K562 (cell line): ENCODE results near the gene LRRC74B. TPM values are rescaled to one million over a fixed set of nuclear protein-coding genes. Genes with fewer than 3 reads are reported as not detected.
A peak's percentile ranks its signal among the peaks of the same experiment; 100 is the strongest.

Experiments used
- CHD4 ChIP-seq: fragments of 200-600 bp; sonication (generic); IDR thresholded peaks from 3 replicates; pipeline ENCODE4 v1.6.1; 2012; ENCODE audit warnings: low read depth, mild to moderate bottlenecking, mixed read lengths, low read length, inconsistent platforms; ENCODE audit not compliant: insufficient read depth, insufficient replicate concordance, poor library complexity, severe bottlenecking
- E2F6 ChIP-seq, 2 experiments: IDR thresholded peaks; 2 replicates each; pipeline ENCODE4 v1.6.1; 2011; ENCODE audit warnings: borderline replicate concordance in 1 of 2, control low read depth in 1 of 2, low read depth in 1 of 2, low read length in 1 of 2, mild to moderate bottlenecking in 1 of 2, mixed read lengths in 1 of 2, moderate library complexity in 1 of 2; ENCODE audit not compliant: insufficient read depth in 1 of 2, insufficient read length in 1 of 2, poor library complexity in 1 of 2, severe bottlenecking in 1 of 2; ENCODE audit errors: extremely low read depth in 1 of 2
- GTF2F1 ChIP-seq: IDR thresholded peaks from 2 replicates; pipeline ENCODE4 v1.6.1; 2011; ENCODE audit warnings: low read depth, low read length, improper control_type of control experiment
- HMGXB4 ChIP-seq: sonication (generic); formaldehyde crosslinking; IDR thresholded peaks from 2 replicates; pipeline ENCODE4 v1.8.1; 2023; ENCODE audit warnings: mild to moderate bottlenecking, missing genetic modification reagents
- MCM2 ChIP-seq: fragments of 450-650 bp; IDR thresholded peaks from 2 replicates; pipeline ENCODE4 v1.6.1; 2017; ENCODE audit warnings: low read depth, mild to moderate bottlenecking
- PRMT5 ChIP-seq: sonication (generic); formaldehyde crosslinking; IDR thresholded peaks from 2 replicates; pipeline ENCODE4 v1.5.0; 2020; ENCODE audit warnings: missing genetic modification reagents
- ZNF212 ChIP-seq: fragments of 450-650 bp; formaldehyde crosslinking; IDR thresholded peaks from 2 replicates; pipeline ENCODE4 v1.4.0; 2020; ENCODE audit warnings: mild to moderate bottlenecking
- polyA plus RNA-seq, 8 experiments: library from polyadenylated mRNA; depleted of rRNA in 4 of 8; stranded (reverse) in 5 of 8; unstranded in 3 of 8; fragments of >200 nt; fragmentation: Nextera tagmentation in 2 of 8; fragmentation: Illumina TruSeq in 1 of 8; extraction: Ambion mirVana in 2 of 8; extraction: Trizol in 1 of 8; gene quantifications; 2 replicates each; pipeline versions ENCODE4 v1.2.1 to v1.2.3, GENCODE V29; 2011 to 2014; ENCODE audit warnings: inconsistent platforms in 1 of 8, missing spikeins in 1 of 8
- total RNA-seq, 7 experiments: library from RNA; depleted of rRNA in 6 of 7; stranded (reverse); fragments of >200 nt in 6 of 7; fragmentation: Illumina TruSeq in 2 of 7; extraction: Trizol in 2 of 7; gene quantifications; 2 replicates each; pipeline versions ENCODE4 v1.2.1 to v1.2.3, GENCODE V29; 2011 to 2021; ENCODE audit warnings: low replicate concordance in 1 of 7
- TF ChIP-seq, protein P1 (sequence below), 3 experiments: IDR thresholded peaks in 2 of 3; conservative IDR thresholded peaks in 1 of 3; 2 replicates each; pipeline ENCODE4 v1.5.1; 2011 to 2012; ENCODE audit warnings: low read length in 3 of 3, mild to moderate bottlenecking in 3 of 3, control low read depth in 2 of 3, improper control_type of control experiment in 1 of 3, inconsistent platforms in 1 of 3, low read depth in 1 of 3, mixed read lengths in 1 of 3, moderate library complexity in 1 of 3; ENCODE audit not compliant: insufficient read depth in 2 of 3

LRRC74B gene
- total and polyA plus RNA-seq, 9 of the 15 experiments (the other 6 are each of a cell fraction or from before 2014, with no cell fraction given), result not detected

GRCh38 chr22:21073482-21073881, 27.7 kb downstream of the LRRC74B start (continued):
- TF ChIP-seq ZNF212 (CRISPR knock-in tag) (no peak), MCM2 (no peak), CHD4 (peak; percentile 68), HMGXB4 (CRISPR knock-in tag) (no peak), GTF2F1 (no peak), E2F6 (IDR thresholded peaks at IDR 0.05; ENCODE audit: borderline replicate concordance in 1 of 2, extremely low read depth in 1 of 2, insufficient read depth in 1 of 2, insufficient read length in 1 of 2, low read depth in 1 of 2, low read length in 1 of 2, poor library complexity in 1 of 2, severe bottlenecking in 1 of 2) (no peak), PRMT5 (CRISPR knock-in tag) (no peak)
- TF ChIP-seq, protein P1, sequence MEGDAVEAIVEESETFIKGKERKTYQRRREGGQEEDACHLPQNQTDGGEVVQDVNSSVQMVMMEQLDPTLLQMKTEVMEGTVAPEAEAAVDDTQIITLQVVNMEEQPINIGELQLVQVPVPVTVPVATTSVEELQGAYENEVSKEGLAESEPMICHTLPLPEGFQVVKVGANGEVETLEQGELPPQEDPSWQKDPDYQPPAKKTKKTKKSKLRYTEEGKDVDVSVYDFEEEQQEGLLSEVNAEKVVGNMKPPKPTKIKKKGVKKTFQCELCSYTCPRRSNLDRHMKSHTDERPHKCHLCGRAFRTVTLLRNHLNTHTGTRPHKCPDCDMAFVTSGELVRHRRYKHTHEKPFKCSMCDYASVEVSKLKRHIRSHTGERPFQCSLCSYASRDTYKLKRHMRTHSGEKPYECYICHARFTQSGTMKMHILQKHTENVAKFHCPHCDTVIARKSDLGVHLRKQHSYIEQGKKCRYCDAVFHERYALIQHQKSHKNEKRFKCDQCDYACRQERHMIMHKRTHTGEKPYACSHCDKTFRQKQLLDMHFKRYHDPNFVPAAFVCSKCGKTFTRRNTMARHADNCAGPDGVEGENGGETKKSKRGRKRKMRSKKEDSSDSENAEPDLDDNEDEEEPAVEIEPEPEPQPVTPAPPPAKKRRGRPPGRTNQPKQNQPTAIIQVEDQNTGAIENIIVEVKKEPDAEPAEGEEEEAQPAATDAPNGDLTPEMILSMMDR (IDR thresholded peaks at IDR 0.05 in 2 of 3, conservative IDR thresholded peaks at IDR 0.05 in 1 of 3; ENCODE audit: insufficient read depth in 2 of 3, low read depth in 1 of 3, low read length in 3 of 3), result 0 out of 6 replicates have a peak, but pooled peaks of 1 of the 3 experiments have one; percentile 3
